Right lobe of liver (tissue), 4 donors: Measurements from ENCODE around the gene LIN7B.

Source experiments
- POLR2A ChIP-seq: fragments of 450-650 bp; IDR thresholded peaks from one replicate; pipeline ENCODE4 v1.6.1; 2017; ENCODE audit warnings: antibody characterized with exemption, mild to moderate bottlenecking
- TF ChIP-seq, protein P1 (sequence below), 4 donors: fragments of 200-600 bp in 3 of 4; fragments of 450-650 bp in 1 of 4; IDR thresholded peaks; one replicate each; pipeline versions ENCODE4 v1.5.1 to v1.8.0; 2016 to 2022; ENCODE audit warnings: antibody characterized with exemption in 4 of 4, mild to moderate bottlenecking in 2 of 4
- donor health status: DM: no; HTN: no; CAD: no.
- donor health status: DM: no; HTN: no; CAD: no.
- donor health status: DM: no; HTN: yes; CAD: no.

DNA sequence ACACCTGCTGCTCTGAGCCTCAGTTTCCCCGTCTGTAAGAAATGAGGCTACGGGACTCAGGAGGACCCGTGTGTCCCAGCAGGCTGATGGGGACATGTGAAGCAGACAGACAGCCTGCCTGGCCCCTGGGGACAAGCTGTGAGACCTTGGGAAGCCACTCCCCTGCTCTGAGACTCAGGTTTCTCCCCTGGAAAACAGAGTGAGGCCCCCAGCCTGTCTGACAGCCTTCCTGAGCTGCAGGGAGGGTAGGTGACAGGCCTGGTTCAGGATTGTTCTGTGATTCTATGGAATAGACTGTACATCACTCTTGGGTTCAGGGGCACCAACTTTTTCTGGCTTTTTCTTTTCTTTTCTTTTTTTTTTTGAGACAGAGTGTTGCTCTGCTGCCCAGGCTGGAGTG, 46.6 kb upstream of the LIN7B start:
- TF ChIP-seq, protein P1, sequence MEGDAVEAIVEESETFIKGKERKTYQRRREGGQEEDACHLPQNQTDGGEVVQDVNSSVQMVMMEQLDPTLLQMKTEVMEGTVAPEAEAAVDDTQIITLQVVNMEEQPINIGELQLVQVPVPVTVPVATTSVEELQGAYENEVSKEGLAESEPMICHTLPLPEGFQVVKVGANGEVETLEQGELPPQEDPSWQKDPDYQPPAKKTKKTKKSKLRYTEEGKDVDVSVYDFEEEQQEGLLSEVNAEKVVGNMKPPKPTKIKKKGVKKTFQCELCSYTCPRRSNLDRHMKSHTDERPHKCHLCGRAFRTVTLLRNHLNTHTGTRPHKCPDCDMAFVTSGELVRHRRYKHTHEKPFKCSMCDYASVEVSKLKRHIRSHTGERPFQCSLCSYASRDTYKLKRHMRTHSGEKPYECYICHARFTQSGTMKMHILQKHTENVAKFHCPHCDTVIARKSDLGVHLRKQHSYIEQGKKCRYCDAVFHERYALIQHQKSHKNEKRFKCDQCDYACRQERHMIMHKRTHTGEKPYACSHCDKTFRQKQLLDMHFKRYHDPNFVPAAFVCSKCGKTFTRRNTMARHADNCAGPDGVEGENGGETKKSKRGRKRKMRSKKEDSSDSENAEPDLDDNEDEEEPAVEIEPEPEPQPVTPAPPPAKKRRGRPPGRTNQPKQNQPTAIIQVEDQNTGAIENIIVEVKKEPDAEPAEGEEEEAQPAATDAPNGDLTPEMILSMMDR (IDR thresholded peaks at IDR 0.05): no peak
- TF ChIP-seq POLR2A: no peak
